Activated naive CD8-positive, alpha-beta T cell treated with anti-CD3 and anti-CD28 coated beads for 36 hours (primary cell): Measurements from ENCODE around the gene MLN. TPM values are rescaled to one million over a fixed set of nuclear protein-coding genes. Genes with fewer than 3 reads are reported as not detected.

ENCODE experiments used
- DNase-seq: peaks from one replicate; pipeline ENCODE4 v3.0.0; 2021
- H3K27ac Mint-ChIP-seq: one replicate; pipeline ENCODE4 v1.8.0; 2022; ENCODE audit warnings: mild to moderate bottlenecking, moderate library complexity, mixed read lengths
- H3K27me3 Mint-ChIP-seq: one replicate; pipeline ENCODE4 v1.8.0; 2022; ENCODE audit warnings: mild to moderate bottlenecking, mixed read lengths
- H3K36me3 Mint-ChIP-seq: one replicate; pipeline ENCODE4 v1.8.0; 2021; ENCODE audit warnings: mild to moderate bottlenecking, mixed read lengths
- H3K4me1 Mint-ChIP-seq: one replicate; pipeline ENCODE4 v1.8.0; 2021; ENCODE audit warnings: mixed read lengths
- H3K4me3 Mint-ChIP-seq: one replicate; pipeline ENCODE4 v1.8.0; 2022; ENCODE audit warnings: mild to moderate bottlenecking, moderate library complexity, mixed read lengths
- H3K9me3 Mint-ChIP-seq: one replicate; pipeline ENCODE4 v1.8.0; 2022; ENCODE audit warnings: mixed read lengths
- total RNA-seq, 2 experiments: library from RNA; stranded (reverse); gene quantifications; one replicate each; pipeline ENCODE4 v1.2.3, GENCODE V29; 2021

Gene MLN
- total RNA-seq, 2 experiments from 2014 or later, result not detected

DNA sequence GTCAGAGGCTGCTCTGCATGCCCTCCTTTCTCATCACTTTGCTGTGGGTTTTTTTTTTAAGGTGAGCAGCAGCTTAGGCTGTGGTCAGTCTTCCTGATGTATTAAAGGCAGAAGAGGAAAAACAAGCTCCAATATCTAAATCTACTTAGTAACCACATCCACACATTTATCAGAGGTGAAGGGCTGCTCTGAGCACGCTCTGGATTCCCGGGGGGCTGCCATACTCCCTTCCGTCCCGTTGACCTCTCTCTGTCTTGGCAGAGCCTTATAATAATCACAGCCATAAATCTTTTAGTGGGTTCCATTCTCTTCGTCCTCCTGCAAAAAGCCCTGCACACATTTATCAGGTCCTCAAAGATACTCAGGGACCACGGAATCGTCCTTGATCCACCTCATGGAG lies 12.2 kb downstream of the MLN start:
- Mint-ChIP-seq H3K27ac (no peak overlapping the region), H3K9me3 (no peaks in the 10 kb centered on the region), H3K36me3 (peaks cover 4% of the 10 kb centered on the region), H3K27me3 (no peaks in the 10 kb centered on the region), H3K4me3 (no peak overlapping the region), H3K4me1 (peaks cover 21% of the 10 kb centered on the region)
- DNase-seq, result no peak

DNA sequence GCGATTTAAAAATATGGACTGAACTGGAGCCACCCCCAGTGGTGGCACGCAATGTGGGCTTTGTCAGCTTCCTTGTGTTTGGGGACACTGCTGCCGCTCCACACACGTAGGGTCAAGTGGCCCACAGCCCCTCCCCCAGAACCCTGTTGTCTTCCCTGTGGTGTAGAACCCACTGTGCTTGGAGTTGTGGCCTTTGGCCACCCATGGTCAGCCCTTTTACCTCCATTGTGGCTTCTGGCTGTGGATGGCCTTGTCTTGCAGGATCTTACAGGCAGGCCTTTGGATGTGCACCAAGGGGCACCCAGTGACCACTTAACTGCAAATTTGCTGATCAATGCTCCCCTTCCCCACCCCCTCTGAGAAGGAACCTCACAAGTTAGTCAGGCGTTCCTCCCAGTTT lies 12.9 kb downstream of the MLN start:
- no peak for DNase-seq
- H3K27me3 Mint-ChIP-seq, result no peaks in the 10 kb centered on the region
- H3K4me3 Mint-ChIP-seq, result no peak overlapping the region
- H3K9me3 Mint-ChIP-seq, result no peaks in the 10 kb centered on the region
- H3K27ac Mint-ChIP-seq, result no peak overlapping the region
- H3K4me1 Mint-ChIP-seq, result peaks cover 28% of the 10 kb centered on the region
- peaks cover 8% of the 10 kb centered on the region for H3K36me3 Mint-ChIP-seq

DNA sequence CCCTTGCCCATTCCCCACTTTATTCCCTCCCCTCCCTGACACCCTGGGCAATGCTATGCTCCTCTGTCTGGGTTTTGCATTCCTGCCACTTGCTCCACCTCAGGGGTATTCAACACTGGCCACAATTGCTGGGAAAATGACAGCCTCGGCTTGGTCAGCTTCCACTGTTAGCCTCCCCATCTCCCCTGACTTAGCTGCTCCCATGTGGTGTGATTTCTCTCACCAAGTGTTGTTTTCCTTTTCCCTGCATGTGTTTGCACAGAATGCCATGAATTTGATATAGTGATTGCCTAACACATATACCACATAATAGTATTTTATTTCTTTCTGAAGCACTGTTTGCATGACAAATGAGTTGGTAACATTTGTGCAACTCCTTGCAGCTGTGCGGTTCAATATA lies 13.4 kb downstream of the MLN start:
- H3K4me1 Mint-ChIP-seq, result peaks cover 33% of the 10 kb centered on the region
- H3K27me3 Mint-ChIP-seq, result no peaks in the 10 kb centered on the region
- no peak for DNase-seq
- no peak overlapping the region for H3K27ac Mint-ChIP-seq
- no peak overlapping the region for H3K4me3 Mint-ChIP-seq
- peaks cover 8% of the 10 kb centered on the region for H3K36me3 Mint-ChIP-seq
- no peaks in the 10 kb centered on the region for H3K9me3 Mint-ChIP-seq

DNA sequence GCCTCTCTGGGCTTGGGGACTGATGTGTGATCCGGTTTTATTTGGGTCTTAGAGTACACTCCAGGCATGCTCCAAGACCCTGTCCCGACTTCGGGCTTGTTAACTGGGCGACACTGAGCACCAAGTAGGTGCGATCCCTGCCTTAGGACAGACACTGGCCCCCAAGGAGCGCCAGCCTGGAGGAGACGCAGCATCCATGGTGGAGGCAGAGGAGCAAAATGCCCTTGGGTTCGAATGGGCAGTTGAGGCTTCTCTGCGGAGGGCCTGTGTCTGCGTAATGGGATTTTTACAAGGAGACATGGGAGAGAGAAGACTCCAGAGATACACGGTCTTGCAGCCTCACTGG lies 14.3 kb downstream of the MLN start:
- no peak for DNase-seq
- H3K27me3 Mint-ChIP-seq, result no peaks in the 10 kb centered on the region
- peaks cover 14% of the 10 kb centered on the region for H3K36me3 Mint-ChIP-seq
- H3K27ac Mint-ChIP-seq, result peak overlapping the region; percentile 82
- peaks cover 42% of the 10 kb centered on the region for H3K4me1 Mint-ChIP-seq
- H3K9me3 Mint-ChIP-seq, result no peaks in the 10 kb centered on the region
- H3K4me3 Mint-ChIP-seq, result peak overlapping the region; percentile 78

DNA sequence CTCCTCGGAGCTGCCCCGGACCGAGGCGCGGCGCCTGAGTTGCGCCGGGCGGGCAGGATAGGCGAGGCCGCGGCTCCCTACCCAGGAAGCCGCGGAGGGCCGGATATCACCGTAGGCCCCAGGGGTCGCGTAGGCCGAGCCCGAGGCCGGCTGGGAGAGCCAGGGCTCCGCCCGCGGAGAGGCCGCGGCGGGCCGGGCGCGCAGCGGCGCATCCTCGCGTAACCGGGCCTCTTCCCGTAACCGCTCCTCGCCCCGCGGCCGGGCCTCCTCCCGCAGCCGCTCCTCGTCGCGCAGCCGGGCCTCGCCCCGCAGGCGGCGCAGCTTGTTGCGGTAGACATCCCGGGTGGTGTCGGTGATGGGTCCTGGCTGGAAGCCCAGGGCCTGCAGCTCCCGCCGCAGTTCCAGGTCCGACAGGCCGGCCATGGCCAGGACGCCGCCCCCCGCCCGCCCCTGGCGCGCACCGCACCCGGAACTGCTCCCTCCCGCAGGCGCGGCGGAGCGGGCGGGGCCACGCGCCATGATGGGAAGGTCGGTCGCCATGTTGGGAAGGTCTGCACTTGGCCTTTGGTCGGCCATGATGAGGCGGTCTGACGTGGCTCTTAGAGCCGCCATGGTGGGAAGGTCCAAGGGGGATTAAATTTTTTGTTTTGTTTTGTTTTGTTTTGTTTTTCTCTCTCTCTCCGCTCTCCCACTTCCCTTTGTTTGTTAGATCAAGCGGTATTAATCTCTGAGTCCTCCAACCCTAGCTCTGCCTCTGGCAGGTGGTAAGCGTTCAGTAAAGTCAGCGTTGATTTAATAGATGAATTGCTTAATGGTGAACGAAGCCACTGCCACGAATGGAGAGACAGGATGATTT lies 14.9 kb downstream of the MLN start, which contains the start of gene LEMD2:
Gene LEMD2 (minus strand): TSS at position 437 of the 856 bp plus-strand sequence. CDS start 14 bp downstream, at position 423.
- peak within 1 kb of the TSS; percentile 96 for H3K27ac Mint-ChIP-seq
- no peaks in the 10 kb centered on the region for H3K9me3 Mint-ChIP-seq
- H3K36me3 Mint-ChIP-seq, result peaks cover 14% of the 10 kb centered on the region
- H3K27me3 Mint-ChIP-seq, result no peaks in the 10 kb centered on the region
- peak within 1 kb of the TSS; percentile 94 for H3K4me3 Mint-ChIP-seq
- peak; percentile 94 for DNase-seq
- H3K4me1 Mint-ChIP-seq, result peaks cover 42% of the 10 kb centered on the region

DNA sequence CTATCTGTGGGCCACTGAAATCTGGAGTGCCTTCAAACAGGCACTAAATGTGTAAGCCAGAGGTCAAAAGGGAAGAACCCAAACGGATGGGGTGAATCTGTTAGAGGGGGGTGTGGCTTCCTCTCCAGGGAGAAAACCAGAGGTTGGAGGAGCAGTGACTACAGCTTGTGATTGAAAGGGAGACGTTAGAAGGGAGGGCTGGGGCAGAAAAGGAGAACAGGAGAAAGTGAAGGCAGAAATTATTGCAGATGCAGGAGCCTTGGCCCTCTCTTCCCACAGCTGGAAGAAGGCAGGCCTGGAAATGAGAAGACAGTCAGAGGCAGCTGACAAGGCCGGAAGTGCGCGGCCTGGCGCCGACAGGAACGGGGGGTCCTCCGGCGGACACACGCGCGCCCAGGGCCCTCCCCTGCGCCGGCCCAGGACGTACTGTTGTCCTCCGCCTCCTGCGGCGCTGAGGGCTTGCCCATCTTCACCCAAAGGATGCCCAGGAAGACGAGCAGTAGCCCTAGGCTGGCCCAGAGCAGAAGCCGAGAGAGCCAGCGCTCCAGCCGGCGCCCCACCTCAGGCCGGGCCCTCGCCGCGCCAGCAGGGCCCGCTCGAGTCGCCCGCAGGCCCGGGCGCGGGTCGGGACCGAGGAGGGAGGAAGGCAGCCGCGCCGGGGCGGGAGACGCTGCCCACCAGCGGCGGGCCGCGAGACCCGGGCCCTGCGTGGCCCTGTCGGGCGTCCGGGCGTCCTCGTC lies 15.7 kb downstream of the MLN start:
- peak; percentile 72 for DNase-seq
- H3K4me3 Mint-ChIP-seq, result peak overlapping the region; percentile 94
- peak overlapping the region; percentile 96 for H3K27ac Mint-ChIP-seq
- peaks cover 19% of the 10 kb centered on the region for H3K36me3 Mint-ChIP-seq
- H3K4me1 Mint-ChIP-seq, result peaks cover 45% of the 10 kb centered on the region
- no peaks in the 10 kb centered on the region for H3K27me3 Mint-ChIP-seq
- no peaks in the 10 kb centered on the region for H3K9me3 Mint-ChIP-seq

DNA sequence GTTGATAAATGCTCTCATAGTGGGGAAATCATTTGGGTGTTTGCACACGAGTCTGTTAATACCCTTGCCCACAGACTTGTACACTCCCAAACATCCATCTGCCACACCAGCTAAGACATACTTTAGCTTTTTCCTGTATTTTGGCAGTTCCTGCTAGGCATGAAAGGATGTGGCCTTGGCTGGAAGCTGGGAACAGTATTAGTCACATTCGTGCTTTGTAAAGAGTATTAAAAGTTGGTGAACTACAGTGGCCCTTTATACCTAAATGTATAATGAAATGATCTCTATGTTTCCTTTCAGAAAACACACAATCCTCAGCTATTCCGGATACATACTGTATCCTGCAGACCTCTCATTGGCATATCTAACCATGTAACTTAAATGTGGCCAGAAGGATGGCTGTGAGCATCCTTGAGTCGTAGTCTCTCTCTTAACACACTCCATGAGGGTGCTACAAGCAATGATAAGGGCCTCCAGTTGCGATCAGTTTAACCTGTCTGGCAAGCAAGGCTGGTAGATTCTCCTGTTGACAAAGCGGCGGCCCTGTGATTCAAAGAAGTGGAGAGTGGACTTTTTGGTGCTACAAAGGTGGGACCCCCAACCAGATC lies 16.4 kb downstream of the MLN start:
- H3K4me1 Mint-ChIP-seq, result peaks cover 45% of the 10 kb centered on the region
- H3K36me3 Mint-ChIP-seq, result peaks cover 20% of the 10 kb centered on the region
- DNase-seq, result no peak
- no peaks in the 10 kb centered on the region for H3K27me3 Mint-ChIP-seq
- H3K4me3 Mint-ChIP-seq, result peak overlapping the region; percentile 94
- peak overlapping the region; percentile 96 for H3K27ac Mint-ChIP-seq
- no peaks in the 10 kb centered on the region for H3K9me3 Mint-ChIP-seq

DNA sequence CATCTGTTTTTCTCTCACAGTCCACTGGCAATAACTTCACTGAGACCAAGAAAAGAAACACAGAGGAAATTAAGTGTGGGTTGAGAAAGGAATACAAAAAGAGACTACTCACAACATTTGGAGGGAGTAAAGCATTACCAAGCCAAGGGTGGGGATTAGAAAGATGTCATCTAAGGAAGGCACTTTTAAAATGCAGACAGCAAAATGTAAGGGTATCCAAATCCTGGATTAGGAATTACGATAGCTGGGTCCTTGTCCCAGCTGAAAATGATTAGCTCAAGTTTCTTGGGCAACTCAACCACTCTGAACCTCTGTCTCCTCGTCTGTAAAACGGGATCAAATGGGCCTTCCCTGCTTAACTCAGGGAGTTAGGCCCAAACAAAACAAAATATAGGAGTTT lies 17.1 kb downstream of the MLN start:
- Mint-ChIP-seq H3K4me3 (peak overlapping the region; percentile 43), H3K27ac (peak overlapping the region; percentile 43), H3K4me1 (peaks cover 50% of the 10 kb centered on the region), H3K36me3 (peaks cover 25% of the 10 kb centered on the region), H3K27me3 (no peaks in the 10 kb centered on the region), H3K9me3 (no peaks in the 10 kb centered on the region)
- no peak for DNase-seq

DNA sequence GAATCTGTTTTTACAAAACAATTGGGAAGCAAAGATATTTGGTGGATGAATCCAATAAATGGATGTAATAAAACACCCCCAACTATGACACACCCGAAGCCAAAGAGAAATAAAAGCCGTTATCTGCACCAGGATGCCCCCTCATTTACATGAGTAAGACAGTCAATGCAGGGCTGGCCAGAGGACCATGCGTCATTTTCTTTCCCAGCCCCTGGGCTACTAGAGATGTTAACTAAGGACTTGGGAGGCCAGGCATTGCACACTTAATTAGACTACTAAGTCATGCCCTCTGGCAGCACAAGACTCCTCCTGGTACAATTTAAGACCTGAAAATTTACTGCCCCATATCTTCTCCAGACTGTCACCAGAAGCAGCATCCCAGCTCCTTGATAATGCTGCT lies 18.0 kb downstream of the MLN start:
- Mint-ChIP-seq H3K27me3 (no peaks in the 10 kb centered on the region), H3K27ac (peak overlapping the region; percentile 35), H3K9me3 (no peaks in the 10 kb centered on the region), H3K4me1 (peaks cover 50% of the 10 kb centered on the region), H3K36me3 (peaks cover 25% of the 10 kb centered on the region), H3K4me3 (no peak overlapping the region)
- DNase-seq, result no peak

DNA sequence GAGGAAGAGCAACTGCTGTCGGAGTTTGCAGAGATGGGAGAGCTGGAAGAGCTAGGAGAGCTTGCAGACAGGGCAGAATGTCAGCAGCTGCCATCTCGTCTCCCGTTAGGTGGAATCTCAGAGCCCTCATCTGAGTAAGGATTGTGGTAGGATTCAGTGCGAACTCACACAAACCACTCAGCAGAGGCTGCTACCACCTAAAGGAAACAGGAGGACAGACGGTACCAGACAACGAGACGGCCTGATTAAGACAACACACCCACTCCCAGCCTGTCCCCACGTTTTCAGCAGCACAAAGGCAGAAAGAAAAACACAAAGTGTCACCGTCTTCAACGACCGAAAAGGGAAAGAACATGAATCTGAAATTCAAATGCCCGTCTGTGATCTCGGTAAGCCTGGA lies 19.0 kb downstream of the MLN start:
- no peaks in the 10 kb centered on the region for H3K9me3 Mint-ChIP-seq
- DNase-seq, result no peak
- H3K27me3 Mint-ChIP-seq, result no peaks in the 10 kb centered on the region
- H3K27ac Mint-ChIP-seq, result no peak overlapping the region
- no peak overlapping the region for H3K4me3 Mint-ChIP-seq
- peaks cover 49% of the 10 kb centered on the region for H3K4me1 Mint-ChIP-seq
- H3K36me3 Mint-ChIP-seq, result peaks cover 29% of the 10 kb centered on the region

DNA sequence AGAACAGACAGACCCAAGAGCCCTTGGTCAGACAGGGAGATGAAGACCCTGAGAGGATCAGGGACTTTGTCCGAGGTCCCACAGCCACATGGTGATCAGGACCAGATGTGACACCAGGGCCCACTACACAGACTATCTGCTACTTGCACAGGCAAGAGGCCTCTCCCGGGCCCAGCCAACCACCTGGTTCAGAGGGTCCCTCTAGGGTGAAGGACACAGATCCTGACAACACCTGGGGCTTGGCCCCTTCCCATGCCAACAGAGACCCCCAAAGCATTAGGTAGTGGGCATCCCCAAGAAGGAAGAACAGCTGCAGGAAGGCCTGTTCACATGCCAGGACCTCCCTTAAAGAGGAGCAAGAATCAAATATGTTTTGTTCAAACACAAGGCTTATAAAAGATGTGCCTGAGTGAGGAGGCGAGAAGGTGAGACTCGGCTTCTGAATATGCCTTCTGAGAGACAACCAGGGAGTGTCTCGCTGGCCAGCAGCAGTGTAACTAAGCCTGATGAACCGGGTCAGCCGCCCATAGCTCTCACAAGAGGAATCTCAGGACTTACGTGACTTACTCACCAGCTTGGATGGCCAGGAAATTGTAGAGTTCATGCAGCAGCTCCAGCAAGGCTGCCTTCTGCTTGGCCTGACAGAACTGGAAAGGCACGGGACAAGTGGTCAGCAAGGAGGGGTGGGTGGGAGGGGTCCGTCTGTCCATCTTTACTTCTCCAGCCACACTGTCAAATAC lies 19.9 kb downstream of the MLN start:
- no peak overlapping the region for H3K27ac Mint-ChIP-seq
- no peaks in the 10 kb centered on the region for H3K9me3 Mint-ChIP-seq
- H3K4me1 Mint-ChIP-seq, result peaks cover 42% of the 10 kb centered on the region
- peaks cover 31% of the 10 kb centered on the region for H3K36me3 Mint-ChIP-seq
- H3K4me3 Mint-ChIP-seq, result no peak overlapping the region
- no peaks in the 10 kb centered on the region for H3K27me3 Mint-ChIP-seq
- no peak for DNase-seq

DNA sequence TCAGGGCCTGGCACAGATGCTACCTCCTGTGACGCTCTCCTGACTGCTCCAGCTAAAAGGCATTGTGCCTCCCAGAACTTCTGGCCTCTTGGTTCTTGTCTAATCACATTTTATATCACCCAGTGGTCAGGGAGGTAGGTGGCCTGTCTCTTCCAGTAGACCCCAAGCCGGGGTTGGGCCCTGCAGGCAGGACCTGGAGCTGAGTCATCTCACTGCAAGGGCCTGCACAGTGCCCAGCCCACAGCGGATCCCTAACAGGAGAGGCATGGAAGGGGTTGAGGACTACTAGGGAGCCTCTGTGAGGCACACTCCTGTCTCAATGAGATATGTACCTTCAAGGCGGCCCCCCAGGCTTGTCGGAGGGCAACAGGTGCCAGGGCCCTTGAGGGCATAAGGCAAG lies 21.2 kb downstream of the MLN start:
- H3K36me3 Mint-ChIP-seq, result peaks cover 27% of the 10 kb centered on the region
- peaks cover 39% of the 10 kb centered on the region for H3K4me1 Mint-ChIP-seq
- no peak for DNase-seq
- no peaks in the 10 kb centered on the region for H3K27me3 Mint-ChIP-seq
- H3K9me3 Mint-ChIP-seq, result no peaks in the 10 kb centered on the region
- H3K4me3 Mint-ChIP-seq, result no peak overlapping the region
- no peak overlapping the region for H3K27ac Mint-ChIP-seq

DNA sequence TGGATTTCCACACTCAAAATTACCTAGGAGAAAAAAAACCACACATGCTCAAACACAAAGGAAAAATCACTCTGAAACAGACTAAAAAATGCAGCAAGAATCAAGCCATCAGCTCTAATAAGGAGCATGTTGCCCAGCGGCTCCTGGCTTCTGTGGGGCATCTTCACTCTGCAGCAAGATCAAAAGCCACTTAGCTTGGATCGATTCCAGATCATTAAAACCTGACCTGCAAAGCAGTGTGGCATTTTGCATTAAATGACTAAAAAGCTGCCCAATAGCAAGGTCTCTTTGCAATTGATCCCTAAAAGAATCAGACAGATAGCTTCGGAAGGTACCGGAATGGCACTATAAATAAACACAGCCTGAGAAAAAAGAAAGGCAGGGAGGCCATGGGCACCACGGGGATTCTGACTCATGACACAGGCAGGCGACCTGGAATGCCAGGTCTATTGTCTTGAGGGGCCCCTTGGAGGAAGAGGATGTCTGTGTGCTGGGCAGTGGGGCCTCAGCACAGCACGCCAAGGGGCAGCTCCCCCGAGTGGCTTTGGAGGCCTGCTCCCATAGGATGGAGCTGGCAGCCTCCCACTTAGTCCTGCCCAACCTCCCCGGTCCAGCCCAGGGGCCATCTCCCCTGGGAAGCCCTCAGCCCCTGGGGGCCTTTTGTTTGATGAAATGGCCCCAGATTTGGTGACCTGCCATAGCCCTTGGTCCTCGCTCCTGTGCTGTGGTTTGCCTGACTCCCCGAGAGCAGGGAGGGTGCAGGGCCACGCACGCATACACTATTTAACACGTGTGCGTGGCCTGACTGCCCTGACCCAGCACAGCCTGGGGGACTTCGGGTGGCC lies 22.4 kb downstream of the MLN start:
- peaks cover 33% of the 10 kb centered on the region for H3K36me3 Mint-ChIP-seq
- no peak overlapping the region for H3K27ac Mint-ChIP-seq
- no peaks in the 10 kb centered on the region for H3K9me3 Mint-ChIP-seq
- H3K27me3 Mint-ChIP-seq, result no peaks in the 10 kb centered on the region
- no peak for DNase-seq
- no peak overlapping the region for H3K4me3 Mint-ChIP-seq
- H3K4me1 Mint-ChIP-seq, result peaks cover 27% of the 10 kb centered on the region

DNA sequence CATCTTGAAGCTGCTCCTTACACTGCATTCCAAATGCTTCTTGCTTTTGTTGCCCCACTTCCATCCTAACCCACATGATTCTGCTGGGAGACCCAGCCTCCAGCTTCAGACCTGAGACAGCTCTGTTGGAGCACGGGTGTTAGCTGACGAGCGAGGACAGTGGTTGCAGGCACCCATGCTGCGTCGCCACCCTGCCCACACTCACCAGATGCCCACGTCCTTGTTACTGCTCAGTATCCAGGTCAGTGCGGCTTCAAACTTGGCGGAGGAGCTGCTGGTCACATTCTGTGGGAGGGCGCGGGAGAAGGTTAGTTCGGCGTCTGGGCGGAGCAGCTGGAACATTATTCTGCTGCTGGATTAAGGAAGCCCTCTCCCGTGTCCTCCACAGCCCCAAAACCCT lies 23.9 kb downstream of the MLN start:
- peaks cover 25% of the 10 kb centered on the region for H3K36me3 Mint-ChIP-seq
- H3K4me1 Mint-ChIP-seq, result peaks cover 12% of the 10 kb centered on the region
- no peaks in the 10 kb centered on the region for H3K27me3 Mint-ChIP-seq
- H3K27ac Mint-ChIP-seq, result no peak overlapping the region
- DNase-seq, result no peak
- H3K4me3 Mint-ChIP-seq, result no peak overlapping the region
- H3K9me3 Mint-ChIP-seq, result no peaks in the 10 kb centered on the region
